A673 (cell line): ENCODE measurements around the gene FBLN5. TPM values are rescaled to one million over a fixed set of nuclear protein-coding genes. Genes with fewer than 3 reads are reported as not detected.

Source experiments
- BruUV-seq: library from RNA; stranded (reverse); fragments of 400-500 nt; replicated peaks from 2 replicates; lab custom pipeline; 2021; lab: Mats Ljungman, UMichigan
- CTCF ChIA-PET: fragments of 300-600 bp; sonication (Branson Sonifier 250); formaldehyde crosslinking; loops from one replicate; lab custom pipeline; 2022; ENCODE audit warnings: antibody characterized with exemption; lab: Charles Lee
- POLR2A ChIA-PET: fragments of 300-600 bp; sonication (Branson Sonifier 250); formaldehyde crosslinking; loops from one replicate; lab custom pipeline; 2022; ENCODE audit warnings: antibody characterized with exemption; ENCODE audit not compliant: low non-redundant PET; lab: Charles Lee
- DNase-seq: peaks from one replicate; pipeline ENCODE4 v3.0.0-alpha.2; 2015; ENCODE audit warnings: low spot score
- H3K27ac ChIP-seq: fragments of 200-600 bp; sonication (generic); 2 replicates; pipeline ENCODE4 v1.5.1; 2016; ENCODE audit warnings: mixed run types, low read depth, mild to moderate bottlenecking, mixed read lengths, antibody characterized with exemption, low read length; ENCODE audit not compliant: poor library complexity, severe bottlenecking
- H3K27me3 ChIP-seq: fragments of 200-600 bp; sonication (generic); replicated peaks from 2 replicates; pipeline ENCODE4 v1.6.1; 2017; ENCODE audit warnings: mixed run types, low read depth, mild to moderate bottlenecking, mixed read lengths, antibody characterized with exemption, low read length; ENCODE audit not compliant: insufficient read depth, poor library complexity
- H3K36me3 ChIP-seq: fragments of 200-600 bp; sonication (generic); 2 replicates; pipeline ENCODE4 v1.6.1; 2016; ENCODE audit warnings: mixed run types, mild to moderate bottlenecking, mixed read lengths, antibody characterized with exemption, low read length; ENCODE audit not compliant: insufficient read depth, poor library complexity, severe bottlenecking
- H3K4me1 ChIP-seq: fragments of 200-600 bp; sonication (generic); 2 replicates; pipeline ENCODE4 v1.6.1; 2017; ENCODE audit warnings: mixed run types, mild to moderate bottlenecking, mixed read lengths, antibody characterized with exemption, low read length; ENCODE audit not compliant: insufficient read depth, poor library complexity, severe bottlenecking
- H3K4me3 ChIP-seq: fragments of 200-600 bp; sonication (generic); 2 replicates; pipeline ENCODE4 v1.5.1; 2016; ENCODE audit warnings: low read depth, mixed run types, mild to moderate bottlenecking, mixed read lengths, low read length; ENCODE audit not compliant: poor library complexity, severe bottlenecking
- H3K9me3 ChIP-seq: fragments of 200-600 bp; sonication (generic); 2 replicates; pipeline ENCODE4 v1.6.1; 2016; ENCODE audit warnings: mixed run types, low read depth, mild to moderate bottlenecking, mixed read lengths, antibody characterized with exemption, low read length; ENCODE audit not compliant: poor library complexity, severe bottlenecking
- EZH2 ChIP-seq: fragments of 200-600 bp; sonication (generic); IDR thresholded peaks from 2 replicates; pipeline ENCODE4 v1.6.1; 2017; ENCODE audit warnings: borderline replicate concordance, low read depth, mild to moderate bottlenecking, mixed read lengths, antibody characterized with exemption, low read length; ENCODE audit not compliant: poor library complexity, severe bottlenecking
- intact Hi-C: fragments of 100-400 bp; cut with micrococcal nuclease; formaldehyde crosslinking; loops from one replicate; pipeline ENCODE4 v1.10.0; 2022; ENCODE audit not compliant: unreplicated experiment
- total RNA-seq: library from RNA; stranded (reverse); gene quantifications from 2 replicates; pipeline ENCODE4 v1.2.3, GENCODE V29; 2021
- TF ChIP-seq, protein P1 (sequence below): fragments of 300-800, 200-600 bp; sonication (generic); conservative IDR thresholded peaks from 2 replicates; pipeline ENCODE4 v1.5.1; 2017; ENCODE audit warnings: low read depth, mild to moderate bottlenecking, antibody characterized with exemption, low read length, moderate library complexity, mixed read lengths

FBLN5 gene
- total RNA-seq, 1 experiment from 2014 or later: 10.7 TPM

DNA sequence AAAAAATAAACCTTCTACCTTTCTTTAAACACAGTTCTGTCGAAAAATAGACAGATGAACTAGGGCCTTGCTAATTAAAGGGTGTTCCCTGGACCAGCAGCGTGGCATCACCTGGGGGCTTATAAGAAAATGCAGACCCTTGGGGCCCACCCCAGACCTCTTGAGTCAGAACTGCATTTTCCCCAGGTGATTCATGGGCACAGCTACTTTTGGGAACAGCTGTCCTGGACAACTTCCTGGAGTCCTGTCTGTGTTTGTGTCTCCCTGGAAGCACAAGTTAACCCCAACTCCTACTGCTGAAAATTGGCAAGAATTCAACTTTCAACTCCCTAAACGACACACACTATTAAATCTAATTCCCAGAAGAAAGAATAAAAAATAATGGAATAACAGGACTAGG, 17.8 kb downstream of the FBLN5 start:
- no peaks in the 10 kb centered on the region for H3K9me3 ChIP-seq
- no peak overlapping the region for H3K4me3 ChIP-seq
- POLR2A ChIA-PET: no interaction called here
- TF ChIP-seq EZH2: no peak
- TF ChIP-seq, protein P1, sequence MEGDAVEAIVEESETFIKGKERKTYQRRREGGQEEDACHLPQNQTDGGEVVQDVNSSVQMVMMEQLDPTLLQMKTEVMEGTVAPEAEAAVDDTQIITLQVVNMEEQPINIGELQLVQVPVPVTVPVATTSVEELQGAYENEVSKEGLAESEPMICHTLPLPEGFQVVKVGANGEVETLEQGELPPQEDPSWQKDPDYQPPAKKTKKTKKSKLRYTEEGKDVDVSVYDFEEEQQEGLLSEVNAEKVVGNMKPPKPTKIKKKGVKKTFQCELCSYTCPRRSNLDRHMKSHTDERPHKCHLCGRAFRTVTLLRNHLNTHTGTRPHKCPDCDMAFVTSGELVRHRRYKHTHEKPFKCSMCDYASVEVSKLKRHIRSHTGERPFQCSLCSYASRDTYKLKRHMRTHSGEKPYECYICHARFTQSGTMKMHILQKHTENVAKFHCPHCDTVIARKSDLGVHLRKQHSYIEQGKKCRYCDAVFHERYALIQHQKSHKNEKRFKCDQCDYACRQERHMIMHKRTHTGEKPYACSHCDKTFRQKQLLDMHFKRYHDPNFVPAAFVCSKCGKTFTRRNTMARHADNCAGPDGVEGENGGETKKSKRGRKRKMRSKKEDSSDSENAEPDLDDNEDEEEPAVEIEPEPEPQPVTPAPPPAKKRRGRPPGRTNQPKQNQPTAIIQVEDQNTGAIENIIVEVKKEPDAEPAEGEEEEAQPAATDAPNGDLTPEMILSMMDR: no peak
- no peak overlapping the region for H3K27ac ChIP-seq
- H3K4me1 ChIP-seq: peaks cover 9% of the 10 kb centered on the region
- DNase-seq: no peak
- no TSS peak for BruUV-seq
- H3K27me3 ChIP-seq: no peaks in the 10 kb centered on the region
- CTCF ChIA-PET: interaction anchor here (0.6 kb wide), 1 partner anchor 12 kb away, joined by 4 read pairs; no protein-coding TSS in a partner anchor
- intact Hi-C loops: no loop called here
- no peaks in the 10 kb centered on the region for H3K36me3 ChIP-seq

DNA sequence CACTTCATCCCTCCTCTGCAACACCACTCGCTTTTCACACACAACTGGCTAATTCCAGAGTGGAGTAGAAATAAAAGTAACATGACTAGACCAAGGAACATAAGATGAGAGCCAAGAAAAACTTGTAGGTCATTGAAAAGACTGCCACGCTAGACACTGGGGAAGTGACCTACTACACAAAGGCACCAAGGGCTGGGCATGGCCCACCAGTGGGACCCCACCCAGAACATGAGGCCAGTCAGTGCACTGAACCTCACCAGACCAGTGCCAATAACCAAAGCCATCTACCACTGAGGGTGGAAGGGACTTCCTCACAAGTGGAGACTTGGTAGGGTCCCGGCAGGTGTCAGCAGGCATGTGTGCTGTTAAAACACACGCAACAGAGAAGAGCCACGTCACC, 19.7 kb downstream of the FBLN5 start:
- Histone ChIP-seq H3K27ac (no peak overlapping the region), H3K36me3 (no peaks in the 10 kb centered on the region), H3K4me3 (no peak overlapping the region), H3K9me3 (no peaks in the 10 kb centered on the region), H3K4me1 (peaks cover 18% of the 10 kb centered on the region), H3K27me3 (no peaks in the 10 kb centered on the region)
- intact Hi-C loops: no loop called here
- BruUV-seq: no TSS peak
- DNase-seq: no peak
- POLR2A ChIA-PET: no interaction called here
- TF ChIP-seq, protein P1: no peak
- CTCF ChIA-PET: no interaction called here

DNA sequence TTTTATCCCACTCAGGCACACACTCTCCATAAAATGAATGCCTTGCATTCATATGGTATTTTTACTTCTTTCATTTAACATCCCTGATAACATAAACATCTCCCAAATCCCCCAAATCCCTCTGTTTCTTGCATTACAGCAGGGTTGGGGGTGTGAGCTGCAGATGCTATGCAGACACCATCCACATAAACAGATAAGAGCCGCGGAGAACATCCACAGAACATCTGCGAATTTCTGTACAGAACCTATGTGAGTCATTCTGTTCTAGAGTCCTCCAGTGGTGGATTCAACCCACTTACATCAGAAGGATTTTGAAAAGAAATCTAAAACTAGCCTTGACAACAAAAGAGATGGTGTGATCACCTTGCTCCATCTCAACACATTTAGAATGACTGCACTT, 20.3 kb downstream of the FBLN5 start:
- intact Hi-C loops: no loop called here
- BruUV-seq: no TSS peak
- Histone ChIP-seq H3K36me3 (no peaks in the 10 kb centered on the region), H3K4me1 (peaks cover 18% of the 10 kb centered on the region), H3K9me3 (no peaks in the 10 kb centered on the region), H3K27me3 (no peaks in the 10 kb centered on the region), H3K4me3 (no peak overlapping the region), H3K27ac (no peak overlapping the region)
- DNase-seq: no peak
- ChIA-PET CTCF (no interaction called here), POLR2A (no interaction called here)
- TF ChIP-seq, protein P1: no peak
- no peak for TF ChIP-seq EZH2
